WERI-Rb-1 (cell line): Measurements from ENCODE around the gene CUX1.

Experiments used
- DNase-seq: peaks from one replicate; pipeline ENCODE4 v3.0.0-alpha.2; 2020
- H3K27ac ChIP-seq: fragments of 250-450 bp; sonication (Bioruptor Pico); 2 replicates; pipeline ENCODE4 v1.5.1; 2020; ENCODE audit warnings: mild to moderate bottlenecking, moderate library complexity
- H3K27me3 ChIP-seq: fragments of 250-450 bp; sonication (Bioruptor Pico); 2 replicates; pipeline ENCODE4 v1.5.1; 2021; ENCODE audit warnings: mild to moderate bottlenecking, low read depth, moderate library complexity; ENCODE audit not compliant: insufficient read depth, severe bottlenecking
- H3K36me3 ChIP-seq: fragments of 250-450 bp; sonication (Bioruptor Pico); 2 replicates; pipeline ENCODE4 v1.5.1; 2020; ENCODE audit warnings: mild to moderate bottlenecking, moderate library complexity
- H3K4me3 ChIP-seq: 2 replicates; pipeline ENCODE4 v1.5.1; 2011; ENCODE audit warnings: low read depth, mild to moderate bottlenecking, control low read depth, low read length
- H3K9me3 ChIP-seq: fragments of 250-450 bp; sonication (Bioruptor Pico); 2 replicates; pipeline ENCODE4 v1.5.1; 2021; ENCODE audit warnings: mild to moderate bottlenecking, moderate library complexity; ENCODE audit not compliant: severe bottlenecking
- TF ChIP-seq, protein P1 (sequence below): IDR thresholded peaks from 2 replicates; pipeline ENCODE4 v1.5.1; 2011; ENCODE audit warnings: low read depth, mild to moderate bottlenecking, control low read depth, inconsistent platforms, low read length

The CUX1 gene

DNA sequence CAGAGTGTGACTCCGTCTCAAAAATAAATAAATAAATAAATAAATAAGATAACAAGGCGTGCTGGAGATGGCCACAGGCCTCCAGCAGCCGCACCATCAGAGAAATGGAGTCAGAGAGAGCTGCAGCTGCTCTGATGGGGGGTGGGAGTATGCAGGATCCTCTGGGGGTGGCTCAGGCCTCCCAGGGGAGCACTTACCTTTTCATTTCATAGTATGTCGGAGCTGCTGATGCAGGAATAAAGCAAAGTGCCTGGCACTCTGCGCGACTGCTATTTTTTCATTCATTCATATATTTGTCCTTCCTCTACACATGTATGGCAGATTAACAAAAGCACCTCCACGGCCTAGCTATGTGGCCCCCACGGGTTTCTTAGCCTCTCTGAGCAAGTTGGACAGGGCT, 175.9 kb downstream of the CUX1 start:
- Histone ChIP-seq H3K4me3 (no peak overlapping the region), H3K27me3 (no peaks in the 10 kb centered on the region), H3K27ac (no peak overlapping the region), H3K36me3 (no peaks in the 10 kb centered on the region), H3K9me3 (no peaks in the 10 kb centered on the region)
- TF ChIP-seq, protein P1, sequence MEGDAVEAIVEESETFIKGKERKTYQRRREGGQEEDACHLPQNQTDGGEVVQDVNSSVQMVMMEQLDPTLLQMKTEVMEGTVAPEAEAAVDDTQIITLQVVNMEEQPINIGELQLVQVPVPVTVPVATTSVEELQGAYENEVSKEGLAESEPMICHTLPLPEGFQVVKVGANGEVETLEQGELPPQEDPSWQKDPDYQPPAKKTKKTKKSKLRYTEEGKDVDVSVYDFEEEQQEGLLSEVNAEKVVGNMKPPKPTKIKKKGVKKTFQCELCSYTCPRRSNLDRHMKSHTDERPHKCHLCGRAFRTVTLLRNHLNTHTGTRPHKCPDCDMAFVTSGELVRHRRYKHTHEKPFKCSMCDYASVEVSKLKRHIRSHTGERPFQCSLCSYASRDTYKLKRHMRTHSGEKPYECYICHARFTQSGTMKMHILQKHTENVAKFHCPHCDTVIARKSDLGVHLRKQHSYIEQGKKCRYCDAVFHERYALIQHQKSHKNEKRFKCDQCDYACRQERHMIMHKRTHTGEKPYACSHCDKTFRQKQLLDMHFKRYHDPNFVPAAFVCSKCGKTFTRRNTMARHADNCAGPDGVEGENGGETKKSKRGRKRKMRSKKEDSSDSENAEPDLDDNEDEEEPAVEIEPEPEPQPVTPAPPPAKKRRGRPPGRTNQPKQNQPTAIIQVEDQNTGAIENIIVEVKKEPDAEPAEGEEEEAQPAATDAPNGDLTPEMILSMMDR, result no peak
- DNase-seq, result no peak

DNA sequence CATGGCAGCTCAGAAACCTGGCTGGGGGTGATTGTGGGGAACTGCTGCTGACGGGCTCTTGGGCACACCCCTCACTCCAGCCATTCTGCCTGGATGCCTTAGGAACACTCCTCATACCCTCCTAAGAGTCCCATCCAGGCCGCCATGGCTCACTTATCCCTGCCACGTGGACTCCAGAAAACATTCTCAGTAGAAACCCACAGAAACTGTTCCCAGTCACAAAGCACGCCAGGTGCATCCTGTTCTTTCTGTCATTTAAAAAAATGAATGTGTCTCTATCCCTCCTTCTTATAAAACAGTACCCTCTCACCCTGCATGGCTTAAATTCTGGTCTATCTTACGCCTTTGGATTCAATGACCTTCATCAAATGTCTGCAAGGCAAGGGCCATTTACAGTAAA, 177.7 kb downstream of the CUX1 start:
- H3K36me3 ChIP-seq, result no peaks in the 10 kb centered on the region
- no peaks in the 10 kb centered on the region for H3K27me3 ChIP-seq
- H3K27ac ChIP-seq, result no peak overlapping the region
- DNase-seq, result no peak
- no peak overlapping the region for H3K4me3 ChIP-seq
- no peaks in the 10 kb centered on the region for H3K9me3 ChIP-seq
- TF ChIP-seq, protein P1, result no peak

DNA sequence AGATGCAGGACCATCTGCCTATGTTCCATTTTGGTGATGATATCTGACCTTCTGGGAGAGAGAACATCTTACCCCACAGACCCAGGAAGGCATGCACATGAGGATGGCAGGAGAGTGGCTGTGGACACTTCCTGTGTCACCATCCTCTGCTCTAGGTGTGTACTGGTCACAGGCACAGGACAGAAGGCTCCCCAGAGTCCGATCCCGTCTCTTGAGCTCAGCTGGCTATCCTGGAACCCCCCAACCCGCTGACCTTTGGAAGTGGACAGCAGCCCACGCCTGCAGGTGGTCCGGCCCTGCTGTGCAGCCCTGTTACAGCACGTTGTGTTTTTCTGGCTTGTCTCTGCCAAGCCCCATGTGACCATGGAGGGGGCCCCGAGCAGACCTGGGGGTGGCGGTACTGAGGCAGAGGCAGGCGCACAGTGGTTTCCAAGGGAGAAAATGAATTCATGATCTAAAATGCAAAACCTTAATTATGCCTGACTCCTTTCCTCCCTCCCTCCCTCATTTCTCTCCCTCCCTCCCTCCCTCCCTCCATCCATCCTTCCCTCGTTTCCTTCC, 178.8 kb downstream of the CUX1 start:
- no peak overlapping the region for H3K4me3 ChIP-seq
- DNase-seq, result no peak
- TF ChIP-seq, protein P1, result no peak
- no peaks in the 10 kb centered on the region for H3K36me3 ChIP-seq
- H3K27me3 ChIP-seq, result no peaks in the 10 kb centered on the region
- no peak overlapping the region for H3K27ac ChIP-seq
- no peaks in the 10 kb centered on the region for H3K9me3 ChIP-seq

DNA sequence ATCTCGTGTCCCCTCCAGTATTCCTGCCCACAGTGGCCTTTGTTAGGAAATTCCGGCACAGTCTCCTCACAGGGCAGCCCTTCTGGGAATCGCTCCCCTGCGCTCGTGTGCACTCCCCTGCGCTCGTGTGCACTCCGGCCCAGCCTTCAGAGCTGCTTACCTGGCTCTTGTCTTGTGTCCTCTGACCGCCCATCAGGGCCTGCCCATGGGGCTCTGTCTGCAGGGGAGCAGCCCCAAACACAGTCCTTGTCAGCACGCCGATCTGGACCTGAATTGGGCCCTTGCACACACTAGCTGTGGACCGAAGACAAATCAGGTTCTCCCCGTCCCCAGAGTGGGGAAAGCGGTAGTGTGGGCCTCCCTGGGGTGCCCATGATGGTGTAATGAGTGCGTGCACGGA, 179.4 kb downstream of the CUX1 start:
- DNase-seq, result no peak
- H3K36me3 ChIP-seq, result no peaks in the 10 kb centered on the region
- no peak overlapping the region for H3K27ac ChIP-seq
- H3K9me3 ChIP-seq, result no peaks in the 10 kb centered on the region
- TF ChIP-seq, protein P1, result no peak
- no peaks in the 10 kb centered on the region for H3K27me3 ChIP-seq
- H3K4me3 ChIP-seq, result no peak overlapping the region

DNA sequence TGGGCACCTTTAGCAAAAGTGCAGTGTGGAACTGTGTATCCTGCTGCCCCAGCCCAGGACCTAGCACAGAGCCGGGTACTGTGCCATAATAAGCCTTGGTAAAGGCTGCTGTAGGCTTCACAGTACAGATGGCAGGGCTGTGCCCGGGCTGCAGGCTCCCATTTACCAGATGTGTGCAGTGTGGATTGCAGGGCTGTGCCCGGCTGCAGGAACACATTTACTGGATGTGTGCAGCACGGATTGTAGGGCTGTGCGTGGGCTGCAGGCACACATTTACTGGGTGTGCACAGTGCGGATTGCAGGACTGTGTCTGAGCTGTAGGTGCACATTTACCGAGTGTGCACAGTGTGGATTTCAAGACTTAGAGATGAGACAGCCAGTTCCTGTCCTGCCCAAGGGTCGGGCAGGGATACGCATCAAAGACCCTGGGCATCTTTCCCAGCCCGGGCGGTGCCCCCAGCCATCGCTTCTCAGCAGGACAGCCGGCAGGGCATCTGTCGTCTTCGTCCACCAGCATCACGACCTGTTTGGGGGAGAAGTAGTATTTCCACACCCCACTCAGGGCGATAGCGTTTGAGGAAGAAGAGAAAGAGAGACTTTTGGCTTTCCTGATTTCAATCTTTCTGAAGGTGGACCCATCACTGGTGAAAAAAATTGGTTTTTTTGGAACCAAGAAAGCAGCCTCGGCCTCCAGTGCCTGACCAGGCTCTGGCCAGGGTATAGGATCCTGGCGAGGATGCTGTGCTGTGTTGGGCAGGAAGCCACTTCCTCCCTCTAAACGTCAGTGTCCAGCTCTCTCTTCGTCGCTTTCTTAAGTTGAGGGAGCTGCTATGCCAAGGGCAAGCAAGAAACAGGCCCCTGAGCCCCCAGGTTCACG, 180.8 kb downstream of the CUX1 start:
- DNase-seq, result no peak
- TF ChIP-seq, protein P1, result no peak
- H3K9me3 ChIP-seq, result no peaks in the 10 kb centered on the region
- no peak overlapping the region for H3K4me3 ChIP-seq
- H3K36me3 ChIP-seq, result no peaks in the 10 kb centered on the region
- 0 out of 2 replicates have a peak overlapping the region, but pooled peaks have one; percentile 22 for H3K27ac ChIP-seq
- no peaks in the 10 kb centered on the region for H3K27me3 ChIP-seq

DNA sequence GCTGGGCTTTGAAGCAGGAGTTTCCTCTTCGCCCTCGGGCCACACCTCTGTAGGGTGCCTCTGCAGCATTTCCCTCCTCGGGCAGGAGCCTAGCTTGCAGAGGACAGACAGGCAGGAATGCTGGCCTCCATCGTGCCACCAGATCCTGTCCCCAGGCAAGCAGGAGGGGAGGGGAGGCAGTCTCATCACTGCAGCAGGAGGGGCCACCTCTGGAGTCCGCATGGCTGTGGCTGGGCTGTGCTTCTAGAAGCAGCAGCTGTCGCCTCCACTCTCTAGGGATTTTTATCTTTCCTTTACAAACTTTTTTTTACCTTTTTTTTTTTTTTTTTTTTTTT, 181.4 kb downstream of the CUX1 start:
- H3K9me3 ChIP-seq, result no peaks in the 10 kb centered on the region
- H3K4me3 ChIP-seq, result no peak overlapping the region
- TF ChIP-seq, protein P1, result no peak
- H3K36me3 ChIP-seq, result no peaks in the 10 kb centered on the region
- no peak for DNase-seq
- 0 out of 2 replicates have a peak overlapping the region, but pooled peaks have one; percentile 22 for H3K27ac ChIP-seq
- no peaks in the 10 kb centered on the region for H3K27me3 ChIP-seq
